GM12878 (cell line): ENCODE results near the gene EXPH5. TPM values are rescaled to one million over a fixed set of nuclear protein-coding genes. Genes with fewer than 3 reads are reported as not detected.
A peak's percentile ranks its signal among the peaks of the same experiment; 100 is the strongest.

Experiments
- ATAC-seq: fragments of 200-7000 bp; cut with Tn5 transposase; 3 replicates; pipeline ENCODE4 v1.9.1; 2020; ENCODE audit warnings: mild to moderate bottlenecking, moderate library complexity
- BruUV-seq: library from RNA; stranded (reverse); fragments of 400-500 nt; replicated peaks from 2 replicates; lab custom pipeline; 2021; lab: Mats Ljungman, UMichigan
- CTCF ChIA-PET: fragments of 300-600 bp; sonication (Branson Sonifier 250); formaldehyde crosslinking; extraction: SDS; loops from one replicate; lab custom pipeline; 2021; ENCODE audit warnings: inconsistent platforms; lab: Yijun Ruan, JAX
- POLR2A ChIA-PET: fragments of 350-600 bp; formaldehyde crosslinking; extraction: SDS; loops from one replicate; lab custom pipeline; 2021; ENCODE audit warnings: inconsistent platforms; lab: Charles Lee
- RAD21 ChIA-PET: fragments of 300-600 bp; sonication (Branson Sonifier 250); formaldehyde crosslinking; loops from one replicate; lab custom pipeline; 2023; ENCODE audit warnings: antibody characterized with exemption; ENCODE audit not compliant: unreplicated experiment; lab: Charles Lee
- SMC1A ChIA-PET: fragments of 300-600 bp; sonication (Branson Sonifier 250); formaldehyde crosslinking; loops from one replicate; lab custom pipeline; 2023; ENCODE audit not compliant: unreplicated experiment, uncharacterized antibody; lab: Charles Lee
- DNase-seq: peaks from one replicate; pipeline ENCODE4 v3.0.0-alpha.2; 2011; ENCODE audit warnings: low read depth, low spot score
- FAIRE-seq: peaks from 3 replicates; lab custom pipeline; 2011; peaks lifted over from hg19 to GRCh38; lab: Jason Lieb, UNC
- H2AFZ ChIP-seq: 2 replicates; pipeline ENCODE4 v1.6.0; 2011; ENCODE audit warnings: low read depth, low read length, control low read depth; ENCODE audit not compliant: control insufficient read depth
- H3K27ac ChIP-seq: 2 replicates; pipeline ENCODE4 v1.5.1; 2011; ENCODE audit warnings: control low read depth; ENCODE audit not compliant: control insufficient read depth, insufficient read depth
- H3K27me3 ChIP-seq, 2 experiments: replicated peaks in 1 of 2; 2 replicates each; pipeline versions ENCODE4 v1.6.0 to v1.6.1; 2011; ENCODE audit warnings: low read length in 1 of 2; ENCODE audit not compliant: control insufficient read depth in 2 of 2, insufficient read depth in 2 of 2
- H3K36me3 ChIP-seq, 2 experiments: 2 replicates each; pipeline ENCODE4 v1.5.1; 2011; ENCODE audit warnings: low read length in 1 of 2; ENCODE audit not compliant: control insufficient read depth in 2 of 2, insufficient read depth in 2 of 2
- H3K4me1 ChIP-seq: 2 replicates; pipeline ENCODE4 v1.6.1; 2011; ENCODE audit warnings: mild to moderate bottlenecking, low read length, moderate library complexity, mixed read lengths; ENCODE audit not compliant: control insufficient read depth, insufficient read depth
- H3K4me2 ChIP-seq: 2 replicates; pipeline ENCODE4 v1.6.0; 2011; ENCODE audit warnings: control low read depth; ENCODE audit not compliant: control insufficient read depth, insufficient read depth
- H3K4me3 ChIP-seq: fragments of 200-600 bp; sonication (generic); 2 replicates; pipeline ENCODE4 v1.5.1; 2016
- H3K79me2 ChIP-seq: 2 replicates; pipeline ENCODE4 v1.6.0; 2011; ENCODE audit warnings: low read length; ENCODE audit not compliant: control insufficient read depth, insufficient read depth
- H3K9ac ChIP-seq: 2 replicates; pipeline ENCODE4 v1.8.0; 2011; ENCODE audit warnings: low read length, control low read depth, mixed read lengths; ENCODE audit not compliant: control insufficient read depth, insufficient read depth
- H3K9me3 ChIP-seq: replicated peaks from 3 replicates; pipeline ENCODE4 v1.5.1; 2011; ENCODE audit warnings: mild to moderate bottlenecking, low read length; ENCODE audit not compliant: control insufficient read depth, insufficient read depth
- H4K20me1 ChIP-seq: 2 replicates; pipeline ENCODE4 v1.6.0; 2011; ENCODE audit not compliant: control insufficient read depth, insufficient read depth
- ATF3 ChIP-seq: IDR thresholded peaks from 2 replicates; pipeline ENCODE4 v1.6.1; 2011; ENCODE audit warnings: low read depth, mild to moderate bottlenecking, low read length, moderate library complexity, borderline replicate concordance; ENCODE audit errors: extremely low read depth
- FOS ChIP-seq: IDR thresholded peaks from 3 replicates; pipeline ENCODE4 v1.6.1; 2011; ENCODE audit warnings: borderline replicate concordance; ENCODE audit not compliant: insufficient read length; ENCODE audit errors: extremely low read depth
- FOXM1 ChIP-seq: IDR thresholded peaks from 2 replicates; pipeline ENCODE4 v1.6.1; 2012; ENCODE audit warnings: low read depth, mild to moderate bottlenecking, inconsistent platforms, low read length, moderate library complexity
- HDAC6 ChIP-seq: fragments of 200-600 bp; sonication (generic); IDR thresholded peaks from one replicate; pipeline ENCODE4 v1.8.0; 2017; ENCODE audit warnings: antibody characterized with exemption; ENCODE audit not compliant: unreplicated experiment
- KLF5 ChIP-seq: fragments of 450-650 bp; IDR thresholded peaks from 2 replicates; pipeline ENCODE4 v1.6.1; 2014; ENCODE audit warnings: mild to moderate bottlenecking; ENCODE audit not compliant: partially characterized antibody
- MEF2B ChIP-seq: fragments of 450-650 bp; IDR thresholded peaks from 2 replicates; pipeline ENCODE4 v1.6.1; 2018; ENCODE audit warnings: mild to moderate bottlenecking, moderate library complexity; ENCODE audit not compliant: partially characterized antibody, poor library complexity, severe bottlenecking
- MTA3 ChIP-seq: IDR thresholded peaks from 2 replicates; pipeline ENCODE4 v1.6.1; 2012; ENCODE audit warnings: low read length, inconsistent platforms, borderline replicate concordance
- NR2C2 ChIP-seq: IDR thresholded peaks from 2 replicates; pipeline ENCODE4 v1.6.1; 2011; ENCODE audit warnings: borderline replicate concordance, low read depth; ENCODE audit not compliant: control insufficient read depth, insufficient read length
- POLR2AphosphoS2 ChIP-seq: IDR thresholded peaks from 2 replicates; pipeline ENCODE4 v1.6.1; 2011; ENCODE audit warnings: low read depth, mild to moderate bottlenecking, low read length, improper control_type of control experiment, moderate library complexity
- PRDM15 ChIP-seq: fragments of 450-650 bp; formaldehyde crosslinking; IDR thresholded peaks from 2 replicates; pipeline ENCODE4 v1.4.0; 2020; ENCODE audit warnings: mild to moderate bottlenecking, moderate library complexity
- RELA ChIP-seq: fragments of 450-650 bp; IDR thresholded peaks from 2 replicates; pipeline ENCODE4 v1.8.0; 2014; ENCODE audit warnings: borderline replicate concordance; ENCODE audit not compliant: partially characterized antibody
- SREBF2 ChIP-seq: IDR thresholded peaks from 2 replicates; pipeline ENCODE4 v1.6.1; 2012; ENCODE audit warnings: mild to moderate bottlenecking, low read length
- USF2 ChIP-seq: IDR thresholded peaks from 2 replicates; pipeline ENCODE4 v1.6.1; 2011; ENCODE audit warnings: low read depth, low read length, improper control_type of control experiment, borderline replicate concordance
- ZBTB33 ChIP-seq: fragments of 450-650 bp; IDR thresholded peaks from 2 replicates; pipeline ENCODE4 v1.6.1; 2017; ENCODE audit warnings: mild to moderate bottlenecking
- ZNF207 ChIP-seq: fragments of 450-650 bp; IDR thresholded peaks from 2 replicates; pipeline ENCODE4 v1.6.1; 2014; ENCODE audit warnings: antibody characterized with exemption, mild to moderate bottlenecking, borderline replicate concordance
- ZNF274 ChIP-seq: IDR thresholded peaks from one replicate; pipeline ENCODE4 v1.8.0; 2011; ENCODE audit not compliant: insufficient read length, insufficient read depth
- ZSCAN29 ChIP-seq: fragments of 450-650 bp; IDR thresholded peaks from 2 replicates; pipeline ENCODE4 v1.6.1; 2017; ENCODE audit warnings: mild to moderate bottlenecking, moderate library complexity
- WGBS: methylation state at CpG from one replicate; pipeline ENCODE4 v1.1.6; 2016; ENCODE audit warnings: low lambda C conversion rate; ENCODE audit not compliant: insufficient replicate concordance, insufficient coverage; ENCODE audit errors: missing lambda C conversion rate; 5-methylcytosine and 5-hydroxymethylcytosine counted together
- in situ Hi-C: fragments of 300-500 bp; cut with MboI; formaldehyde crosslinking; loops from 9 replicates; pipeline ENCODE4 v1.14.3; 2018; ENCODE audit warnings: mixed read lengths
- intact Hi-C: fragments of 100-400 bp; cut with micrococcal nuclease; formaldehyde crosslinking; loops from one replicate; pipeline ENCODE4 v1.14.2; 2022; ENCODE audit not compliant: unreplicated experiment
- polyA plus RNA-seq, 11 experiments: library from polyadenylated mRNA; depleted of rRNA in 4 of 11; unstranded in 6 of 11; stranded (reverse) in 5 of 11; fragments of >200 nt; fragmentation: Nextera tagmentation in 4 of 11; fragmentation: Illumina TruSeq in 1 of 11; extraction: Ambion mirVana in 4 of 11; extraction: Trizol in 1 of 11; gene quantifications; 1 replicate in 1 of 11; 2 replicates in 10 of 11; pipeline versions ENCODE4 v1.2.1 to v1.2.3, GENCODE V29; 2011 to 2016; ENCODE audit warnings: inconsistent platforms in 2 of 11, missing spikeins in 2 of 11, low read depth in 1 of 11
- total RNA-seq, 4 experiments: library from RNA; depleted of rRNA in 3 of 4; stranded (reverse); fragments of >200 nt in 3 of 4; fragmentation: Illumina TruSeq in 1 of 4; extraction: Trizol in 1 of 4; gene quantifications; 2 replicates each; pipeline versions ENCODE4 v1.2.1 to v1.2.3, GENCODE V29; 2013 to 2021

Gene EXPH5
- total and polyA plus RNA-seq, 10 of the 15 experiments (the other 5 are each of a cell fraction or from before 2014, with no cell fraction given) = 0.69 to 11.1 (median 4.3) TPM

- DNase-seq = peak; percentile 56
- RAD21 ChIA-PET = interaction anchor here (0.8 to 6.1 kb wide), 21 partner anchors 8 to 321 kb away, joined by 3 to 46 read pairs (median 4); partner anchors contain the start of genes DDX10 and EXPH5
- no peaks in the 10 kb centered on the region for H3K9me3 ChIP-seq
- WGBS = 47% methylated on average over 2 of the region's 2 CpGs
- H3K79me2 ChIP-seq = no peaks in the 10 kb centered on the region
- H3K36me3 ChIP-seq = no peaks in the 10 kb centered on the region
- no peaks in the 10 kb centered on the region for H4K20me1 ChIP-seq
- CTCF ChIA-PET = interaction anchor here (0.9 to 3.3 kb wide), 8 partner anchors 26 to 105 kb away, joined by 3 to 15 read pairs (median 5); no protein-coding TSS in a partner anchor
- intact Hi-C loops (loop anchor here (1.0 kb wide), 2 partner anchors 34 to 63 kb away; no protein-coding TSS in a partner anchor), in situ Hi-C loops (no loop called here)
- ATAC-seq = peak; percentile 97
- H3K4me1 ChIP-seq = peaks cover 11% of the 10 kb centered on the region
- no peak for FAIRE-seq
- peak overlapping the region; percentile 5; the same call in 1 of the 2 replicates for H3K4me2 ChIP-seq
- H3K27me3 ChIP-seq = no peaks in the 10 kb centered on the region
- H3K4me3 ChIP-seq = no peak overlapping the region
- POLR2A ChIA-PET = interaction anchor here (0.6 to 3.0 kb wide), 13 partner anchors 12 to 107 kb away, joined by 3 to 23 read pairs (median 3); partner anchors contain the start of gene DDX10
- SMC1A ChIA-PET = interaction anchor here (0.6 to 5.0 kb wide), 24 partner anchors 9 to 311 kb away, joined by 3 to 35 read pairs (median 4); partner anchors contain the start of gene DDX10
- no peak overlapping the region for H3K9ac ChIP-seq
- no peak overlapping the region for H3K27ac ChIP-seq
- H2AFZ ChIP-seq = no peak overlapping the region
- no TSS peak for BruUV-seq
- TF ChIP-seq POLR2AphosphoS2 (no peak), USF2 (no peak), FOS (no peak), ZBTB33 (no peak), HDAC6 (no peak), MEF2B (peak; percentile 94), ZNF207 (no peak), ZSCAN29 (0 out of 2 replicates have a peak, but pooled peaks have one; percentile 55), FOXM1 (peak; percentile 20; the same call in 1 of the 2 replicates), SREBF2 (no peak), MTA3 (no peak), ATF3 (no peak), ZNF274 (no peak), RELA (peak; percentile 23), NR2C2 (no peak), KLF5 (no peak), PRDM15 (no peak)
These were observed 35.3 kb downstream of the EXPH5 start for GRCh38 chr11:108558222-108558621.
